Mammary epithelial cell (primary cell): ENCODE measurements around the gene MYCT1.

Experiments used
- CTCF ChIP-seq, 2 donors: IDR thresholded peaks in 1 of 2; conservative IDR thresholded peaks in 1 of 2; 2 replicates each; pipeline ENCODE4 v1.5.1; 2011 to 2012; ENCODE audit warnings: inconsistent platforms in 2 of 2, low read length in 2 of 2, mild to moderate bottlenecking in 2 of 2, control low read depth in 1 of 2, low read depth in 1 of 2; ENCODE audit not compliant: insufficient read depth in 1 of 2; ENCODE audit errors: extremely low read depth in 1 of 2
- EZH2 ChIP-seq: IDR thresholded peaks from 2 replicates; pipeline ENCODE4 v1.6.1; 2012; ENCODE audit warnings: low read length, inconsistent platforms, borderline replicate concordance

- TF ChIP-seq EZH2 (no peak), CTCF (conservative IDR thresholded peaks at IDR 0.05 in 1 of 2, IDR thresholded peaks at IDR 0.05 in 1 of 2; ENCODE audit: extremely low read depth in 1 of 2, insufficient read depth in 1 of 2, low read depth in 1 of 2, low read length in 2 of 2) (no peak)
Measured at GRCh38 chr6:152765331-152765730, 67.6 kb downstream of the MYCT1 start.
